PC-3 (cell line): Measurements from ENCODE around the gene MAP2. TPM values are rescaled to one million over a fixed set of nuclear protein-coding genes. Genes with fewer than 3 reads are reported as not detected.
"Not testable (repeated sequence)": the region's sequence is repeated elsewhere in the genome, so short reads cannot be mapped to it uniquely, and the experiment has no call there.

Experiments used
- ATAC-seq: fragments of 200-7000 bp; cut with Tn5 transposase; 2 replicates; pipeline ENCODE4 v1.9.1; 2020; ENCODE audit warnings: mild to moderate bottlenecking, moderate library complexity
- BruUV-seq: library from RNA; stranded (reverse); fragments of 400-500 nt; replicated peaks from 2 replicates; lab custom pipeline; 2021; lab: Mats Ljungman, UMichigan
- CTCF ChIA-PET: fragments of 300-600 bp; sonication (Branson Sonifier 250); formaldehyde crosslinking; loops from one replicate; lab custom pipeline; 2022; ENCODE audit warnings: antibody characterized with exemption; lab: Charles Lee
- POLR2A ChIA-PET: fragments of 300-600 bp; sonication (Branson Sonifier 250); formaldehyde crosslinking; loops from one replicate; lab custom pipeline; 2022; ENCODE audit warnings: antibody characterized with exemption; ENCODE audit not compliant: unreplicated experiment; lab: Charles Lee
- DNase-seq: peaks from one replicate; pipeline ENCODE4 v3.0.0-alpha.2; 2015
- H2AFZ ChIP-seq: fragments of 300-600 bp; sonication (generic); 2 replicates; pipeline ENCODE4 v1.6.0; 2016; ENCODE audit warnings: antibody characterized with exemption, low read length
- H3F3A ChIP-seq: fragments of 300-600 bp; sonication (generic); one replicate; pipeline ENCODE4 v1.6.0; 2017; ENCODE audit warnings: antibody characterized with exemption, low read length, control low read depth, mild to moderate bottlenecking; ENCODE audit not compliant: unreplicated experiment
- H3K27ac ChIP-seq: fragments of 300-600 bp; sonication (generic); 2 replicates; pipeline ENCODE4 v1.5.1; 2016; ENCODE audit warnings: mild to moderate bottlenecking, low read length
- H3K27me3 ChIP-seq: fragments of 300-600 bp; sonication (generic); 2 replicates; pipeline ENCODE4 v1.6.1; 2016; ENCODE audit warnings: low read length, mixed read lengths
- H3K36me3 ChIP-seq: fragments of 300-600 bp; sonication (generic); 2 replicates; pipeline ENCODE4 v1.6.1; 2016; ENCODE audit warnings: low read depth, mixed run types, low read length, mixed read lengths
- H3K4me1 ChIP-seq: fragments of 300-600 bp; sonication (generic); 2 replicates; pipeline ENCODE4 v1.5.1; 2016; ENCODE audit warnings: low read length; ENCODE audit not compliant: insufficient read depth
- H3K4me2 ChIP-seq: fragments of 300-600 bp; sonication (generic); 2 replicates; pipeline ENCODE4 v1.6.0; 2016; ENCODE audit warnings: low read length
- H3K4me3 ChIP-seq: fragments of 300-600 bp; sonication (generic); 2 replicates; pipeline ENCODE4 v1.5.1; 2016; ENCODE audit warnings: mild to moderate bottlenecking, low read length, mixed read lengths
- H3K79me2 ChIP-seq: fragments of 300-600 bp; sonication (generic); 2 replicates; pipeline ENCODE4 v1.6.1; 2017; ENCODE audit warnings: low read length, mixed read lengths
- H3K9ac ChIP-seq: fragments of 300-600 bp; sonication (generic); 2 replicates; pipeline ENCODE4 v1.6.0; 2016; ENCODE audit warnings: mild to moderate bottlenecking, low read length
- H3K9me2 ChIP-seq: fragments of 300-600 bp; sonication (generic); replicated peaks from 2 replicates; pipeline ENCODE4 v1.6.1; 2016; ENCODE audit warnings: mixed run types, low read length, mixed read lengths
- H3K9me3 ChIP-seq: fragments of 300-600 bp; sonication (generic); 2 replicates; pipeline ENCODE4 v1.6.1; 2016; ENCODE audit warnings: low read length, mixed read lengths
- H4K20me1 ChIP-seq: fragments of 300-600 bp; sonication (generic); 2 replicates; pipeline ENCODE4 v1.6.1; 2016; ENCODE audit warnings: low read length, mixed read lengths
- EZH2 ChIP-seq: fragments of 300-600 bp; sonication (generic); IDR thresholded peaks from one replicate; pipeline ENCODE4 v1.6.1; 2017; ENCODE audit warnings: antibody characterized with exemption, mild to moderate bottlenecking, low read length; ENCODE audit not compliant: unreplicated experiment
- EZH2phosphoT487 ChIP-seq: fragments of 300-600 bp; sonication (generic); IDR thresholded peaks from 2 replicates; pipeline ENCODE4 v1.6.1; 2018; ENCODE audit warnings: mild to moderate bottlenecking, antibody characterized with exemption, low read length, borderline replicate concordance
- intact Hi-C: fragments of 100-400 bp; cut with micrococcal nuclease; formaldehyde crosslinking; loops from 2 replicates; pipeline ENCODE4 v1.9.0; 2023
- total RNA-seq: library from RNA; depleted of rRNA; stranded (reverse); fragments of >200 nt; gene quantifications from 2 replicates; pipeline ENCODE4 v1.2.3, GENCODE V29; 2014
- TF ChIP-seq, protein P1 (sequence below): fragments of 300-600 bp; sonication (generic); conservative IDR thresholded peaks from 2 replicates; pipeline ENCODE4 v1.5.1; 2017; ENCODE audit warnings: antibody characterized with exemption, low read depth, mild to moderate bottlenecking, low read length

Gene MAP2
- total RNA-seq, 1 experiment from 2014 or later, result 2.1 TPM

- H3K4me1 ChIP-seq, result no peaks in the 10 kb centered on the region
- H3K4me2 ChIP-seq, result no peak overlapping the region
- H3K79me2 ChIP-seq, result no peaks in the 10 kb centered on the region
- H3K27ac ChIP-seq, result no peak overlapping the region
- intact Hi-C loops, result no loop called here
- no peak overlapping the region for H3K4me3 ChIP-seq
- DNase-seq (no peak), ATAC-seq (no peak)
- no peaks in the 10 kb centered on the region for H3K27me3 ChIP-seq
- no peaks in the 10 kb centered on the region for H3F3A ChIP-seq
- H3K9ac ChIP-seq, result no peak overlapping the region
- no peaks in the 10 kb centered on the region for H3K9me2 ChIP-seq
- H2AFZ ChIP-seq, result no peak overlapping the region
- no peaks in the 10 kb centered on the region for H3K36me3 ChIP-seq
- no peaks in the 10 kb centered on the region for H4K20me1 ChIP-seq
- TF ChIP-seq, protein P1, sequence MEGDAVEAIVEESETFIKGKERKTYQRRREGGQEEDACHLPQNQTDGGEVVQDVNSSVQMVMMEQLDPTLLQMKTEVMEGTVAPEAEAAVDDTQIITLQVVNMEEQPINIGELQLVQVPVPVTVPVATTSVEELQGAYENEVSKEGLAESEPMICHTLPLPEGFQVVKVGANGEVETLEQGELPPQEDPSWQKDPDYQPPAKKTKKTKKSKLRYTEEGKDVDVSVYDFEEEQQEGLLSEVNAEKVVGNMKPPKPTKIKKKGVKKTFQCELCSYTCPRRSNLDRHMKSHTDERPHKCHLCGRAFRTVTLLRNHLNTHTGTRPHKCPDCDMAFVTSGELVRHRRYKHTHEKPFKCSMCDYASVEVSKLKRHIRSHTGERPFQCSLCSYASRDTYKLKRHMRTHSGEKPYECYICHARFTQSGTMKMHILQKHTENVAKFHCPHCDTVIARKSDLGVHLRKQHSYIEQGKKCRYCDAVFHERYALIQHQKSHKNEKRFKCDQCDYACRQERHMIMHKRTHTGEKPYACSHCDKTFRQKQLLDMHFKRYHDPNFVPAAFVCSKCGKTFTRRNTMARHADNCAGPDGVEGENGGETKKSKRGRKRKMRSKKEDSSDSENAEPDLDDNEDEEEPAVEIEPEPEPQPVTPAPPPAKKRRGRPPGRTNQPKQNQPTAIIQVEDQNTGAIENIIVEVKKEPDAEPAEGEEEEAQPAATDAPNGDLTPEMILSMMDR, result no peak
- ChIA-PET POLR2A (no interaction called here), CTCF (no interaction called here)
- BruUV-seq, result no TSS peak
- no peaks in the 10 kb centered on the region for H3K9me3 ChIP-seq
Observed at GRCh38 chr2:209592106-209592505, 168.3 kb downstream of the MAP2 start.

- ChIA-PET CTCF (no interaction called here), POLR2A (no interaction called here)
- Histone ChIP-seq H3K4me3 (no peak overlapping the region), H3K9me2 (no peaks in the 10 kb centered on the region), H4K20me1 (no peaks in the 10 kb centered on the region), H3K4me1 (no peaks in the 10 kb centered on the region), H3K27ac (no peak overlapping the region), H3K9me3 (no peaks in the 10 kb centered on the region), H3K36me3 (no peaks in the 10 kb centered on the region), H3K79me2 (no peaks in the 10 kb centered on the region), H3K4me2 (no peak overlapping the region), H3K27me3 (no peaks in the 10 kb centered on the region), H2AFZ (no peak overlapping the region), H3F3A (no peaks in the 10 kb centered on the region), H3K9ac (no peak overlapping the region)
- ATAC-seq (no peak), DNase-seq (no peak)
- no TSS peak for BruUV-seq
- no peak for TF ChIP-seq EZH2
- TF ChIP-seq, protein P1, result no peak
- TF ChIP-seq EZH2phosphoT487, result no peak
- intact Hi-C loops, result no loop called here
Observed at GRCh38 chr2:209593930-209594329, 170.1 kb downstream of the MAP2 start.

GRCh38 chr2:209596262-209596661 lies 172.4 kb downstream of the MAP2 start:
- CTCF ChIA-PET, result no interaction called here
- H3K9me2 ChIP-seq, result no peaks in the 10 kb centered on the region
- BruUV-seq, result no TSS peak
- POLR2A ChIA-PET, result no interaction called here
- ATAC-seq (peak; percentile 93), DNase-seq (no peak)
- no peak overlapping the region for H3K9ac ChIP-seq
- no peak overlapping the region for H2AFZ ChIP-seq
- no peak overlapping the region for H3K4me3 ChIP-seq
- H3K36me3 ChIP-seq, result no peaks in the 10 kb centered on the region
- no peak overlapping the region for H3K4me2 ChIP-seq
- no peaks in the 10 kb centered on the region for H3K9me3 ChIP-seq
- H3K27ac ChIP-seq, result no peak overlapping the region
- no peaks in the 10 kb centered on the region for H3F3A ChIP-seq
- no peaks in the 10 kb centered on the region for H3K79me2 ChIP-seq
- no peaks in the 10 kb centered on the region for H4K20me1 ChIP-seq
- intact Hi-C loops, result no loop called here
- peaks cover 9% of the 10 kb centered on the region; the same call in 1 of the 2 replicates for H3K27me3 ChIP-seq
- TF ChIP-seq EZH2 (no peak), EZH2phosphoT487 (no peak)
- TF ChIP-seq, protein P1, result no peak
- no peaks in the 10 kb centered on the region for H3K4me1 ChIP-seq

DNA sequence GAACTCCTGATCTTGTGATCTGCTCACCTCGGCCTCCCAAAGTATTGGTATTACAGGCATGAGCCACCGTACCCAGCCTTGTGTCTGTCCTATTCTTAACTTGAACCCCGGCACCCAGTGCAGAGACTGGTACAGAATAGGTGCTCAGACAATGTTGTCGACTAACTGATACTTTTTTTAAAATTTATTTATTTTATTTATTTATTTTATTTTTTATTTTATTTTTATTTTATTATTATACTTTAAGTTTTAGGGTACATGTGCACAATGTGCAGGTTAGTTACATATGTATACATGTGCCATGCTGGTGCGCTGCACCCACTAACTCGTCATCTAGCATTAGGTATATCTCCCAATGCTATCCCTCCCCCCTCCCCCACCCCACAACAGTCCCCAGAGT lies 174.4 kb downstream of the MAP2 start:
- H3K27ac ChIP-seq, H3K9me3 ChIP-seq, H3K36me3 ChIP-seq, CTCF ChIA-PET, H2AFZ ChIP-seq, H3K79me2 ChIP-seq, H3F3A ChIP-seq, ATAC-seq, H3K4me2 ChIP-seq, H3K9ac ChIP-seq, DNase-seq, H3K9me2 ChIP-seq, intact Hi-C loops, POLR2A ChIA-PET, BruUV-seq, H3K4me1 ChIP-seq, H4K20me1 ChIP-seq, H3K4me3 ChIP-seq: not testable (repeated sequence)
- peaks cover 11% of the 10 kb centered on the region; the same call in 1 of the 2 replicates for H3K27me3 ChIP-seq
